NCI-H226 (cell line): Measurements from ENCODE around the gene ABHD6.
"Not testable (repeated sequence)": the region's sequence is repeated elsewhere in the genome, so short reads cannot be mapped to it uniquely, and the experiment has no call there.

Experiments used
- DNase-seq: peaks from one replicate; pipeline ENCODE4 v3.0.0-alpha.2; 2015

Gene ABHD6

DNA sequence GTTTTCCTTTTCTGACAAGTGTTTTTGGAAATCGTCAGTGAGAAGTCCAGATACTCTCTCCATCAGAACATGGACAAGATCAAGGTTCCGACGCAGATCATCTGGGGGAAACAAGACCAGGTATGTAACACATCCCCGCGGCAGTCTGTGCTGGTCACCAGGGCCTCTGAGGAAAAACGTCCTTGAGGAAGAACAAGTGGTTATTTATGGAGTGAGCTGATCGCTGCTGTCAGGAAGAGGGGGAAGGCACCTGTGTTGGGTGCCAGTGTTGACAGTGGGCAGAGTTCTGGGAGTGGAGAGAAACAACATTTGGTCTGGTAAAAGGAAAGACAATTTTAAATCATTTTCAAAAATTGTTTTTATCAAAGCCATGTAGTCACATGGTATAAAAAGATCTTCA, 47.7 kb downstream of the ABHD6 start:
- no peak for DNase-seq

- DNase-seq: no peak
These were observed 49.8 kb downstream of the ABHD6 start for GRCh38 chr3:58287354-58287753.

- DNase-seq: no peak
These were observed 50.6 kb downstream of the ABHD6 start for GRCh38 chr3:58288011-58288728.

- DNase-seq: not testable (repeated sequence)
These were observed 51.5 kb downstream of the ABHD6 start for GRCh38 chr3:58288964-58289613.

DNA sequence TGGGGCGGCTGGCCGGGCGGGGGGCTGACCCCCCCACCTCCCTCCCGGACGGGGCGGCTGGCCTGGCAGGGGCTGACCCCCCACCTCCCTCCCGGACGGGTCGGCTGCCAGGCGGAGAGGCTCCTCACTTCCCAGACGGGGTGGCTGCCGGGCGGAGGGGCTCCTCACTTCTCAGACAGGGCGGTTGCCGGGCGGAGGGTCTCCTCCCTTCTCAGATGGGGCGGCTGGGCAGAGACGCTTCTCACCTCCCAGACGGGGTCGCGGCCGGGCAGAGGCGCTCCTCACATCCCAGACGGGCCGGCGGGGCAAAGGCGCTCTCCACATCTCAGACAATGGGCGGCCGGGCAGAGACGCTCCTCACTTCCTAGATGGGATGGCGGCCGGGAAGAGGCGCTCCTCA, 52.9 kb downstream of the ABHD6 start:
- DNase-seq: not testable (repeated sequence)

- no peak for DNase-seq
These were observed 54.2 kb downstream of the ABHD6 start for GRCh38 chr3:58291671-58292338.

DNA sequence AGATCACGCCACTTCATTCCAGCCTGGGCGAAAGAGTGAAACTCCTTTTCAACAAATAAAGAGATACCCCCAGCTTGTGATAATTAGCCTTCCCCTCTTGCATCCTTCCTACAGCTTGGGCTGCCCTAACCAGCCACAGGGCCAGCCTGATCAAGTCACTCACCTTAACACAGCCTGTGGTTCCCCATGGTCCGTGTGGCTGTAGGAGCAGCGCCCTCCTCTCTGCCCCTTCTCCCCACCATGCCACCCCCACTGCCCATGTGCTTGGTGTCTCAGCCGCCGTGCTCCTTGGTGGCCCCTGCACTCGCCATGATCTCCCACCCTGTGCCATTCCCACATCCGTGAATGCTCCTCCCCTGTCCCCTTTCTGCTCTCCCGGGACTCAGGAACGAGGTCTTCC, 55.3 kb downstream of the ABHD6 start:
- DNase-seq: no peak

- no peak for DNase-seq
These were observed 55.9 kb downstream of the ABHD6 start for GRCh38 chr3:58293516-58293915.

DNA sequence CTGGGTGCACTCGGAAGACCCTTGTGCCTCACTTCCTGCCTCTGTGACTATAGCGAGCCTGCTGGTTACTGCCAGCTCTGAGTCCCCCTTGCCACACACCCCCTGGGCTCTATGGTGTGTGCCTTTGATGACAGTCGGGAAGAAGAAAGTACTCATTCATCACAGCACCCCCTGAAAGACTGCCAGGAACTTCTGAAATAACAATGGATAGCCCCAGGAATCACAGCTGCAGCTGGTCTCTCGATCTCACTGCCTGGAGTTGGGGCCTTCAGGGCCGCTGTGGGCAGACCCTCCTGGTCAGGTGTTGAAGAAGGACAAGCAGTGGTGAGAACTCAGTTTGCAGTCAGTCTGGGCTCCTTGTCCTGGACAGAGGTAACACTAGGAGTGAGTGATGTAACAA, 58.7 kb downstream of the ABHD6 start:
- DNase-seq: no peak

- DNase-seq: no peak
These were observed 59.3 kb downstream of the ABHD6 start for GRCh38 chr3:58296843-58297242.

DNA sequence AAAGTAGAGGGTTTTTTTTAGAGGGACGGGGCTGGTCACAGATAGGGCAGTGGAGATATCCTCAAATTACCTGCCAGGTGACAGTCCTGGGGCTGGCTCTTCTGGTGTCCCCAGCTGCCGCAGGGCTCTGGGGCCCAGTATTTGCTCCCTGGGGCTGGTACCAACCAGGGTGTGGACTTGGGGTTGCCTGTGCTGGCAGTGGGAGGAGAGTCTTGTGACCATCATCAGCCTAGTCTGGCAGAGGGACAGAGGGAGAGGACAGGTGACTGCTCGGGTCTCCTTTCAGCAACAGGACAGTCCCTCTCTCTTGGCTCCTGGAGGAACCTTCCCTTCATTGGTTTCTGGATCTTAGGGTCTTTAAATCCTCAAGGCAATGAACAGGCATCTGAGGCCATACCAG, 60.6 kb downstream of the ABHD6 start:
- no peak for DNase-seq

GRCh38 chr3:58299075-58299474, 61.5 kb downstream of the ABHD6 start:
- no peak for DNase-seq

- no peak for DNase-seq
These were observed 62.4 kb downstream of the ABHD6 start for GRCh38 chr3:58299839-58300516.

GRCh38 chr3:58305882-58306711, 68.5 kb downstream of the ABHD6 start, which contains the start of the genes HTD2 and RPP14:
TSS of gene HTD2 (plus strand) at chr3:58306520. CDS start at chr3:58317614, 11,094 bp downstream.
TSS of gene RPP14 (plus strand) at chr3:58306245. CDS start at chr3:58310330, 4,085 bp downstream.
- DNase-seq: peak; percentile 94

GRCh38 chr3:58307639-58308215, 70.1 kb downstream of the ABHD6 start:
- DNase-seq: no peak

- no peak for DNase-seq
These were observed 71.1 kb downstream of the ABHD6 start for GRCh38 chr3:58308728-58309127.

GRCh38 chr3:58317811-58318210, 80.2 kb downstream of the ABHD6 start:
- no peak for DNase-seq

DNA sequence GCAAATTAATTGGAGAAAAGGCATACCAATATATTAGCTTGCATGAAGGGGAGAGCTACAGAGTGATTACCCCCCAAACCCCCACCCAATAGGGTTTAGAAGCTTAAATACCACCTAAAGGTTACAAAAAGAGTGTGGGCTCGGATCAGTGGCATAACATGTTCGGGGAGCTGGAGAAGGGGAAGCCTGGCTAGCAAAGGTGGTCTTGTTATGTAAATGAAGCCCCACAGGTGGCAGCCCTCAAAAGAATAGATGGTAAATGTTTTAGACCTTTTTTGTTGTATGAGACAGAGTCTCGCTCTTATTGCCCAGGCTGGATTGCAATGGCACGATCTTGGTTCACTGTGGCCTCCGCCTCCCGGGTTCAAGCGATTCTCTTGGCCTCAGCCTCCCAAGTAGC, 84.2 kb downstream of the ABHD6 start:
- no peak for DNase-seq

DNA sequence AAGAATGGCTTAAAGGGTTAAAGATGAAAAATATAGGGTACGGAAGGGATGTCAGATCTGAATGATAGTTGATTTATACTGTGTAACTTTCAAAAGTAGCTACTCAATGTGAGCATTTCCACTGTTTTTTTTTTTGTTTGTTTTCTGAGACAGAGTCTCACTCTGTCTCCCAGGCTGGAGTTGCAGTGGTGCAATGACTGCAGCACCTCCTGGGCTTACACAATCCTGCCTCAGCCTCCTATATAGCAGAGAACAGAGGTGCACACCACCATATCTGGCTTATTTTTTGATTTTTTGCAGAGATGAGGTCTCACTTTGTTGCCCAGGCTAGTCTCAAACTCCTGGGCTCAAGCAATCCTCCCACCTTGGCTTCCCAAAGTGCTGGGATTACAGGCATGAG, 85.2 kb downstream of the ABHD6 start:
- no peak for DNase-seq

DNA sequence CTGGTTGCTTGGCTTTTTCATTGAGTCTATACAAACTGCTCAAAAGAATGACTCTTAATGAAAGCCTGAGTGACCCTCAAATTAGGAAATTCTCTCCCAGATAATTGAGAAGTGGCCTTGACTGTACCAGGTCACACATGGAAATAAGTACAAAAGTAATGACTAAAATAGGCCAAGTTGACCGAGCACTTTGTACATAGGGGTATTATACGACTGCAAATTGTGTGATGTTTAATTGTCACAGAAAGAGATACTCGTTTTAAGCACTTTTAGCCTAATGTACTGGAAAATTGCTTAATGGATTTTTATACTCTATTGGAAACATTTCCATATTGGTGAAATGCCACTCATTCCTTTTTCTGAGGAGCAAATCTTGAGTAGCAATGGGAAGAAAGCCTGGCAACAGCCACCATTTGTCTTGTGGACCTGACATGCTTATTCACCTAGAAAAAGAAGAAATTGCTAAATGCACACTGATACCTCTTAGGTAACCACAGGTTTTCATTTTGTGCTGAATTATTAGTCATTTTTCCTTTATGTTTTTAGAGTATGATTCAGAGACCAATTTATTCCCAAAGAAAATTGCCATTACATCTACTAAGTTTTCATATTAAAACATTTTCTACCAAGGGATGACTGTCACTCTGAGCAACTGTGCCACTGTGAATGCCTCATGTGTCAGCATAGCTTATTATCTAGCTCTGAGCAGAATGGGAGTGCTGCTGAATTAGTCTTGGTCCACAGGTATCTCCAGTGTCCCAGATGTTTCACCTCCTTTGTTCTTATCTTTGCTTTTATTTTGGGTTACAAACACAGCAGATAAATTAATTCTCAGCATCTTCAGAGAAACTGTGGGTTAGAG, 86.2 kb downstream of the ABHD6 start:
- no peak for DNase-seq
